Esophagus mucosa (tissue), 1 donor: ENCODE results near the gene MCRIP2. TPM values are rescaled to one million over a fixed set of nuclear protein-coding genes. Genes with fewer than 3 reads are reported as not detected.
A peak's percentile ranks its signal among the peaks of the same experiment; 100 is the strongest.

ENCODE experiments used
- ATAC-seq: fragments of 200-7000 bp; cut with Tn5 transposase; one replicate; pipeline ENCODE4 v1.9.1; 2020
- total RNA-seq: library from RNA; stranded (reverse); gene quantifications from one replicate; pipeline ENCODE4 v1.2.4, GENCODE V29; 2023
- donor health status: DM: yes; HTN: yes; CAD: no.

The MCRIP2 gene
- total RNA-seq, 1 donor from 2014 or later = 20.3 TPM

- ATAC-seq = no peak
Observed at GRCh38 chr16:633336-634050, 8.1 kb upstream of the MCRIP2 start.

- no peak for ATAC-seq
Observed at GRCh38 chr16:634051-634670, 7.5 kb upstream of the MCRIP2 start.

GRCh38 chr16:634996-635395 is 6.6 kb upstream of the MCRIP2 start:
- no peak for ATAC-seq

GRCh38 chr16:635573-636205 is 5.9 kb upstream of the MCRIP2 start:
- no peak for ATAC-seq

- ATAC-seq = peak; percentile 81
Observed at GRCh38 chr16:636206-637080, 5.2 kb upstream of the MCRIP2 start, which contains the start of gene METTL26. METTL26 (minus strand) TSS chr16:636305; CDS start chr16:636290, 15 bp downstream.

GRCh38 chr16:637081-638018 is 4.3 kb upstream of the MCRIP2 start:
- ATAC-seq = peak; percentile 84

GRCh38 chr16:638034-638543 is 3.5 kb upstream of the MCRIP2 start:
- no peak for ATAC-seq

GRCh38 chr16:638836-639235 is 2.8 kb upstream of the MCRIP2 start:
- ATAC-seq = no peak

- ATAC-seq = no peak
Observed at GRCh38 chr16:640614-641013, 1.0 kb upstream of the MCRIP2 start.

- ATAC-seq = peak; percentile 13
Observed at GRCh38 chr16:642189-643049, 791 bp downstream of the MCRIP2 start.

GRCh38 chr16:643050-643368 is 1.4 kb downstream of the MCRIP2 start:
- no peak for ATAC-seq

GRCh38 chr16:644556-644955 is 2.9 kb downstream of the MCRIP2 start:
- no peak for ATAC-seq

- ATAC-seq = no peak
Observed at GRCh38 chr16:645852-646678, 4.4 kb downstream of the MCRIP2 start.

GRCh38 chr16:646679-647172 is 5.1 kb downstream of the MCRIP2 start:
- no peak for ATAC-seq

- ATAC-seq = no peak
Observed at GRCh38 chr16:647173-647902, 5.7 kb downstream of the MCRIP2 start.

GRCh38 chr16:648071-648780 is 6.6 kb downstream of the MCRIP2 start:
- no peak for ATAC-seq

- ATAC-seq = peak; percentile 80
Observed at GRCh38 chr16:648781-649589, 7.4 kb downstream of the MCRIP2 start, which contains the start of gene WDR90. WDR90 (plus strand) TSS chr16:649365; CDS start chr16:649417, 52 bp downstream.
